HCT116 (cell line): ENCODE results near the gene PDE4C. TPM values are rescaled to one million over a fixed set of nuclear protein-coding genes. Genes with fewer than 3 reads are reported as not detected.

ENCODE experiments used
- ATAC-seq: fragments of 200-7000 bp; cut with Tn5 transposase; 2 replicates; pipeline ENCODE4 v1.9.1; 2020; ENCODE audit warnings: mild to moderate bottlenecking, moderate library complexity
- BruUV-seq: library from RNA; stranded (reverse); fragments of 400-500 nt; replicated peaks from 2 replicates; lab custom pipeline; 2021; lab: Mats Ljungman, UMichigan
- CTCF ChIA-PET: fragments of 300-600 bp; sonication (Branson Sonifier 250); formaldehyde crosslinking; loops from one replicate; lab custom pipeline; 2021; ENCODE audit warnings: antibody characterized with exemption; lab: Charles Lee
- POLR2A ChIA-PET: fragments of 300-600, 350-600 bp; sonication (Branson Sonifier 250); formaldehyde crosslinking; loops from one replicate; lab custom pipeline; 2021; ENCODE audit warnings: antibody characterized with exemption; lab: Charles Lee
- RAD21 ChIA-PET, 2 experiments: fragments of 300-600 bp; sonication (Branson Sonifier 250); formaldehyde crosslinking; loops; one replicate each; lab custom pipeline; 2023; ENCODE audit warnings: low total read pairs in 2 of 2; ENCODE audit not compliant: uncharacterized antibody in 2 of 2, unreplicated experiment in 2 of 2, low non-redundant PET in 1 of 2; lab: Charles Lee
- DNase-seq: peaks from one replicate; pipeline ENCODE4 v3.0.0-alpha.2; 2010; ENCODE audit warnings: low read depth, low spot score
- H2AFZ ChIP-seq: fragments of 200-600 bp; shearing (Covaris generic), sonication (generic); 2 replicates; pipeline ENCODE4 v1.6.1; 2017; ENCODE audit warnings: low read depth, mixed run types, mixed read lengths, antibody characterized with exemption, low read length; ENCODE audit not compliant: poor library complexity, severe bottlenecking
- H3K27ac ChIP-seq: 2 replicates; pipeline ENCODE4 v1.5.1; 2012; ENCODE audit warnings: low read depth, low read length
- H3K27me3 ChIP-seq: fragments of 200-600 bp; sonication (generic); 2 replicates; pipeline ENCODE4 v1.6.1; 2016; ENCODE audit warnings: mixed run types, low read length, mixed read lengths; ENCODE audit not compliant: insufficient read depth
- H3K36me3 ChIP-seq, 2 experiments: fragments of 200-500 bp in 1 of 2; fragments of 200-600 bp in 1 of 2; sonication (Bioruptor generic) in 1 of 2; sonication (generic) in 1 of 2; 2 replicates each; pipeline versions ENCODE4 v1.5.1 to v1.6.1; 2014 to 2016; ENCODE audit warnings: low read length in 2 of 2, inconsistent platforms in 1 of 2, mixed read lengths in 1 of 2, mixed run types in 1 of 2; ENCODE audit not compliant: insufficient read depth in 2 of 2, control insufficient read depth in 1 of 2
- H3K4me1 ChIP-seq, 2 experiments: fragments of 200-600 bp in 1 of 2; sonication (generic) in 1 of 2; 2 replicates each; pipeline versions ENCODE4 v1.5.1 to v1.6.1; 2012 to 2017; ENCODE audit warnings: low read length in 2 of 2, inconsistent platforms in 1 of 2, mild to moderate bottlenecking in 1 of 2, mixed read lengths in 1 of 2, mixed run types in 1 of 2, moderate library complexity in 1 of 2; ENCODE audit not compliant: insufficient read depth in 2 of 2, control insufficient read depth in 1 of 2
- H3K4me2 ChIP-seq: fragments of 200-600 bp; sonication (generic); 2 replicates; pipeline ENCODE4 v1.6.1; 2017; ENCODE audit warnings: mixed run types, low read length, mixed read lengths
- H3K4me3 ChIP-seq, 2 experiments: fragments of 200-600 bp in 1 of 2; sonication (generic) in 1 of 2; replicated peaks in 1 of 2; 2 replicates each; pipeline ENCODE4 v1.5.1; 2011 to 2016; ENCODE audit warnings: low read length in 2 of 2, control low read depth in 1 of 2, low read depth in 1 of 2, mild to moderate bottlenecking in 1 of 2, mixed read lengths in 1 of 2, mixed run types in 1 of 2
- H3K79me2 ChIP-seq: fragments of 200-600 bp; sonication (generic); 2 replicates; pipeline ENCODE4 v1.6.1; 2017; ENCODE audit warnings: mild to moderate bottlenecking, mixed run types, low read length, moderate library complexity, mixed read lengths; ENCODE audit not compliant: insufficient read depth
- H3K9ac ChIP-seq: fragments of 200-600 bp; sonication (generic); 2 replicates; pipeline ENCODE4 v1.6.1; 2016; ENCODE audit warnings: low read length, mixed read lengths
- H3K9me2 ChIP-seq: fragments of 200-600 bp; sonication (generic), shearing (Covaris generic); 2 replicates; pipeline ENCODE4 v1.6.1; 2017; ENCODE audit warnings: mixed run types, mild to moderate bottlenecking, moderate library complexity; ENCODE audit not compliant: insufficient read depth
- H3K9me3 ChIP-seq, 2 experiments: fragments of 200-500 bp in 1 of 2; fragments of 200-600 bp in 1 of 2; sonication (Bioruptor generic) in 1 of 2; sonication (generic) in 1 of 2; 2 replicates each; pipeline ENCODE4 v1.6.1; 2014 to 2017; ENCODE audit warnings: low read length in 2 of 2, mixed read lengths in 2 of 2, inconsistent platforms in 1 of 2, low read depth in 1 of 2, mild to moderate bottlenecking in 1 of 2, mixed run types in 1 of 2, moderate library complexity in 1 of 2; ENCODE audit not compliant: control insufficient read depth in 1 of 2, insufficient read depth in 1 of 2
- H4K20me1 ChIP-seq: fragments of 200-600 bp; sonication (generic), shearing (Covaris generic); 2 replicates; pipeline ENCODE4 v1.6.1; 2017; ENCODE audit warnings: mixed run types, mild to moderate bottlenecking, moderate library complexity; ENCODE audit not compliant: insufficient read depth
- CTCF ChIP-seq, 3 experiments: fragments of 200-600 bp in 1 of 3; sonication (generic) in 1 of 3; IDR thresholded peaks in 2 of 3; conservative IDR thresholded peaks in 1 of 3; 2 replicates each; pipeline ENCODE4 v1.5.1; 2012 to 2017; ENCODE audit warnings: low read depth in 2 of 3, low read length in 2 of 3, antibody characterized with exemption in 1 of 3, borderline replicate concordance in 1 of 3, control low read depth in 1 of 3, mild to moderate bottlenecking in 1 of 3, mixed read lengths in 1 of 3, mixed run types in 1 of 3, moderate library complexity in 1 of 3; ENCODE audit not compliant: insufficient read depth in 1 of 3
- EGR1 ChIP-seq: IDR thresholded peaks from 2 replicates; pipeline ENCODE4 v1.6.1; 2012; ENCODE audit warnings: low read depth
- EZH2phosphoT487 ChIP-seq: fragments of 200-600 bp; IDR thresholded peaks from 2 replicates; pipeline ENCODE4 v1.6.1; 2018; ENCODE audit warnings: antibody characterized with exemption, borderline replicate concordance
- FOSL1 ChIP-seq: IDR thresholded peaks from 2 replicates; pipeline ENCODE4 v1.6.1; 2012; ENCODE audit warnings: low read depth
- JUND ChIP-seq: IDR thresholded peaks from 2 replicates; pipeline ENCODE4 v1.6.1; 2012
- SP1 ChIP-seq: IDR thresholded peaks from 2 replicates; pipeline ENCODE4 v1.6.1; 2012; ENCODE audit warnings: low read depth
- TCF7L2 ChIP-seq: IDR thresholded peaks from 2 replicates; pipeline ENCODE4 v1.7.0; 2011; ENCODE audit warnings: borderline replicate concordance, inconsistent platforms; ENCODE audit not compliant: insufficient read depth, insufficient read length; ENCODE audit errors: extremely low read depth
- YY1 ChIP-seq: IDR thresholded peaks from 2 replicates; pipeline ENCODE4 v1.6.1; 2011; ENCODE audit warnings: low read length, low read depth, moderate library complexity, mild to moderate bottlenecking; ENCODE audit not compliant: insufficient replicate concordance; ENCODE audit errors: extremely low read depth
- ZBTB33 ChIP-seq: IDR thresholded peaks from 2 replicates; pipeline ENCODE4 v1.6.1; 2011; ENCODE audit warnings: mild to moderate bottlenecking, low read length, moderate library complexity; ENCODE audit not compliant: insufficient replicate concordance; ENCODE audit errors: extremely low read depth
- ZFX ChIP-seq: fragments of 450-650 bp; IDR thresholded peaks from 2 replicates; pipeline ENCODE4 v1.6.1; 2017
- ZNF274 ChIP-seq: fragments of 200-500 bp; sonication (Bioruptor generic); IDR thresholded peaks from 2 replicates; pipeline ENCODE4 v1.6.1; 2014; ENCODE audit warnings: mild to moderate bottlenecking, low read depth, low read length, inconsistent platforms
- intact Hi-C: fragments of 100-400 bp; cut with micrococcal nuclease; formaldehyde crosslinking; loops from 2 replicates; pipeline ENCODE4 v1.10.0; 2022
- total RNA-seq: library from RNA; stranded (reverse); gene quantifications from one replicate; pipeline ENCODE4 v1.2.1, GENCODE V29; 2021; ENCODE audit not compliant: unreplicated experiment
- TF ChIP-seq, protein P1 (sequence below): IDR thresholded peaks from 2 replicates; pipeline ENCODE4 v1.6.1; 2012

The PDE4C gene
- total RNA-seq, 1 experiment from 2014 or later = 1.5 TPM

DNA sequence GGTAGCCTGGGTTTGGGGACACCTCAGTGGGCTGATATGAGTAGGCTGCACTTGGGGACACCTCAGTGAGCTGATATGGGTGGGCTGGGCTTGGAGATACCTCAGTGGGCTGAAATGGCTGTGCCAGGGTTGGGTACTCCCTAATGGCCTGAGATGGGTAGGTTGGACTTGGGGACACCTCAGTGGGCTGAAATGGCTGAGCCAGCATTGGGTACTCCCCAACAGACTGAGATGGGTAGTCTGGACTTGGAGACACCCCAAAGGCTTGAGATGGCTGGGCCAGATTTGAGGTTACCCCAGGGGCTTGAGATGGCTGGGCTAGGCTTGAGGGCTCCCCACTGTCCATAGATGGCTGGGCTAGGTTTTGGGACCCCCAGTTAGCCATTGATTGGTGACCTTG is 35.9 kb upstream of the PDE4C start:
- RAD21 ChIA-PET = interaction anchor here in 1 of 2 experiments (0.6 kb wide), 1 partner anchor 11 kb away, joined by 3 read pairs; no protein-coding TSS in a partner anchor

DNA sequence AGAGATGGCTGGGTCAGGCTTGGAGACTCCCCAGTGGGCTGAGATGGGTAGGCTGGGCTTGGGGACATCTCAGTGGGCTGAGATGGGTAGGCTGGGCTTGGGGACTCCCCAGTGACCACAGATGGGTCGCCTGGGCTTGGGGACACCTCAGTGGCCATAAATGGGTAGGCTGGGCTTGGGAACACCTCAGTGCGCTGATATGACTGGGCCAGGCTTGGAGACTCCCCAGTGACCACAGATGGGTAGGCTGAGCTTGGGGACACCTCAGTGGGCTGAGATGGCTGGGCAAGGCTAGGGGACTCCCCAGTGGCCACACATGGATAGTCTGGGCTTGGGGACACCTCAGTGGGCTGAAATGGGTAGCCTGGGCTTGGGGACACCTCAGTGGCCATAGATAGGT is 35.2 kb upstream of the PDE4C start:
- Histone ChIP-seq H3K79me2 (no peaks in the 10 kb centered on the region), H3K27ac (no peak overlapping the region), H3K9me3 (no peaks in the 10 kb centered on the region), H3K36me3 (no peaks in the 10 kb centered on the region), H2AFZ (no peak overlapping the region), H4K20me1 (no peaks in the 10 kb centered on the region), H3K27me3 (no peaks in the 10 kb centered on the region), H3K4me1 (no peaks in the 10 kb centered on the region), H3K4me3 (no peak overlapping the region), H3K4me2 (no peak overlapping the region), H3K9ac (no peak overlapping the region), H3K9me2 (no peaks in the 10 kb centered on the region)
- no peak for DNase-seq
- no TSS peak for BruUV-seq
- intact Hi-C loops = no loop called here
- ATAC-seq = no peak
- CTCF ChIA-PET = no interaction called here
- RAD21 ChIA-PET = no interaction called here
- TF ChIP-seq EZH2phosphoT487 = no peak
- TF ChIP-seq, protein P1, sequence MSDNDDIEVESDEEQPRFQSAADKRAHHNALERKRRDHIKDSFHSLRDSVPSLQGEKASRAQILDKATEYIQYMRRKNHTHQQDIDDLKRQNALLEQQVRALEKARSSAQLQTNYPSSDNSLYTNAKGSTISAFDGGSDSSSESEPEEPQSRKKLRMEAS = no peak
- no peak for TF ChIP-seq ZBTB33
- no peak for TF ChIP-seq EGR1
- TF ChIP-seq ZFX = no peak
- TF ChIP-seq TCF7L2 = no peak
- POLR2A ChIA-PET = no interaction called here

More for the DNA sequence above, 35.9 kb upstream of the PDE4C start:
- ATAC-seq (no peak), DNase-seq (no peak)
- Histone ChIP-seq H3K4me3 (no peak overlapping the region), H4K20me1 (no peaks in the 10 kb centered on the region), H3K9ac (no peak overlapping the region), H3K9me2 (no peaks in the 10 kb centered on the region), H3K27ac (no peak overlapping the region), H2AFZ (no peak overlapping the region), H3K79me2 (no peaks in the 10 kb centered on the region), H3K27me3 (no peaks in the 10 kb centered on the region), H3K4me1 (no peaks in the 10 kb centered on the region), H3K9me3 (no peaks in the 10 kb centered on the region), H3K36me3 (no peaks in the 10 kb centered on the region), H3K4me2 (no peak overlapping the region)
- ChIA-PET POLR2A (interaction anchor here (1.5 kb wide), 1 partner anchor 61 kb away, joined by 3 read pairs; the partner anchor contains the start of gene LSM4), CTCF (no interaction called here)
- intact Hi-C loops = no loop called here
- BruUV-seq = no TSS peak
- no peak for TF ChIP-seq SP1
- TF ChIP-seq CTCF (IDR thresholded peaks at IDR 0.05 in 2 of 3, conservative IDR thresholded peaks at IDR 0.05 in 1 of 3; ENCODE audit: borderline replicate concordance in 1 of 3, insufficient read depth in 1 of 3, low read depth in 2 of 3, low read length in 2 of 3) = no peak
- no peak for TF ChIP-seq JUND
- no peak for TF ChIP-seq ZNF274
- no peak for TF ChIP-seq FOSL1
- no peak for TF ChIP-seq YY1
